Colonic mucosa (tissue), 4 donors: ENCODE data around the gene FOXC2. TPM values are rescaled to one million over a fixed set of nuclear protein-coding genes. Genes with fewer than 3 reads are reported as not detected.

Experiments
- DNase-seq: peaks from one replicate; pipeline ENCODE4 v3.0.0-alpha.2; 2020
- H3K27ac ChIP-seq: fragments of 200-600 bp; one replicate; pipeline ENCODE4 v1.8.0; 2021
- H3K27me3 ChIP-seq: fragments of 200-600 bp; one replicate; pipeline ENCODE4 v1.8.0; 2021
- H3K36me3 ChIP-seq: fragments of 200-600 bp; one replicate; pipeline ENCODE4 v1.8.0; 2021
- H3K4me1 ChIP-seq: fragments of 200-600 bp; one replicate; pipeline ENCODE4 v1.8.0; 2021; ENCODE audit warnings: mild to moderate bottlenecking
- H3K4me3 ChIP-seq: fragments of 200-600 bp; one replicate; pipeline ENCODE4 v1.8.0; 2021
- H3K9ac ChIP-seq, 2 donors: one replicate each; pipeline ENCODE4 v1.7.0; 2013; ENCODE audit warnings: control low read depth in 2 of 2, low read depth in 2 of 2, low read length in 2 of 2
- H3K9me3 ChIP-seq: fragments of 200-600 bp; one replicate; pipeline ENCODE4 v1.8.0; 2021
- CTCF ChIP-seq: fragments of 200-600 bp; IDR thresholded peaks from one replicate; pipeline ENCODE4 v1.8.0; 2022; ENCODE audit warnings: antibody characterized with exemption, mild to moderate bottlenecking
- intact Hi-C: fragments of 100-400 bp; cut with DNase I; formaldehyde crosslinking; loops from one replicate; pipeline ENCODE4 v1.14.1; 2022
- total RNA-seq, 2 donors: library from RNA; stranded (reverse); fragmentation: NEBNext Ultra II Directional in 1 of 2; extraction: Animal tissue kit (Norgen Biotek cat#: 25700) in 1 of 2; gene quantifications; one replicate each; pipeline ENCODE4 v1.2.1, GENCODE V29; 2021
- donor health status: healthy.
- donor health status: DM: no; HTN: no; CAD: no.
- donor health status: DM: no; HTN: no; CAD: no.

Gene FOXC2
- total RNA-seq, 2 donors from 2014 or later = 0.11 to 0.22 TPM

DNA sequence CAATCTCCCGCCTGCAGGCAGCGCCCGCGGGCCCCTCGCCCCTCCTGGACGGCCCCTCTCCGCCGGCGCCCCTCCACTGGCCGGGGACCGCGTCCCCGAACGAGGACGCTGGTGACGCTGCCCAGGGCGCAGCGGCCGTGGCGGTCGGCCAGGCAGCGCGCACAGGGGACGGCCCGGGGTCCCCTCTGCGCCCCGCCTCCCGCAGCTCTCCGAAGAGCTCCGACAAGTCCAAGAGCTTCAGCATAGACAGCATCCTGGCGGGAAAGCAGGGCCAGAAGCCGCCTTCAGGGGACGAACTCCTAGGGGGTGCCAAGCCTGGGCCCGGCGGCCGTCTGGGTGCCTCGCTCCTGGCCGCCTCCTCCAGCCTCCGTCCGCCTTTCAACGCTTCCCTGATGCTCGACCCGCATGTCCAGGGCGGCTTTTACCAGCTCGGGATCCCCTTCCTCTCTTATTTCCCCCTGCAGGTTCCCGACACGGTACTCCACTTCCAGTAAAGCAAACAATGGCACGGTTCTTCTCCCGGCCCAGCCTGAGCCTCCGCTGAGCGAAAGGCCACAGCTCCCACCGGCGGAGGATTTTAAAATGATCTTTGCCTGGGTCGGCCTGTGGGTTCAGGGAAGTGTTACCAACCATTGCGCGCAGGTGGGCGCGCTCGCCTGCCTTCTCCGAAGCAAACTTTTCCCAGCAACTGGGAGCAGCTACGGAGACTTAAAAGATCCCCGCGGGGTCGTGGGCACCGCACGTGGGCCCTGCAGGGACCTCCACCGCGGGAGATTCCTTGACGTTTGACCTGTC, 12.8 kb downstream of the FOXC2 start:
- intact Hi-C loops = no loop called here
- peaks cover 4% of the 10 kb centered on the region for H3K4me1 ChIP-seq
- no peak for DNase-seq
- peak overlapping the region; percentile 47 for H3K27ac ChIP-seq
- H3K9me3 ChIP-seq = no peaks in the 10 kb centered on the region
- peak overlapping the region in 1 of 2 donors; percentile 54 for H3K9ac ChIP-seq
- H3K27me3 ChIP-seq = peaks cover 40% of the 10 kb centered on the region
- H3K36me3 ChIP-seq = no peaks in the 10 kb centered on the region
- peak overlapping the region; percentile 15 for H3K4me3 ChIP-seq
- no peak for TF ChIP-seq CTCF

- Histone ChIP-seq H3K9ac (peak overlapping the region in 1 of 2 donors; percentile 54), H3K9me3 (no peaks in the 10 kb centered on the region), H3K27me3 (peaks cover 40% of the 10 kb centered on the region), H3K27ac (peak overlapping the region; percentile 12), H3K4me3 (peak overlapping the region; percentile 15), H3K4me1 (peaks cover 4% of the 10 kb centered on the region), H3K36me3 (no peaks in the 10 kb centered on the region)
- intact Hi-C loops = no loop called here
- TF ChIP-seq CTCF = no peak
- DNase-seq = no peak
These were observed 13.6 kb downstream of the FOXC2 start for GRCh38 chr16:86580063-86580790.

- DNase-seq = no peak
- intact Hi-C loops = no loop called here
- H3K4me3 ChIP-seq = no peak overlapping the region
These were observed 14.2 kb downstream of the FOXC2 start for GRCh38 chr16:86580791-86581170.

DNA sequence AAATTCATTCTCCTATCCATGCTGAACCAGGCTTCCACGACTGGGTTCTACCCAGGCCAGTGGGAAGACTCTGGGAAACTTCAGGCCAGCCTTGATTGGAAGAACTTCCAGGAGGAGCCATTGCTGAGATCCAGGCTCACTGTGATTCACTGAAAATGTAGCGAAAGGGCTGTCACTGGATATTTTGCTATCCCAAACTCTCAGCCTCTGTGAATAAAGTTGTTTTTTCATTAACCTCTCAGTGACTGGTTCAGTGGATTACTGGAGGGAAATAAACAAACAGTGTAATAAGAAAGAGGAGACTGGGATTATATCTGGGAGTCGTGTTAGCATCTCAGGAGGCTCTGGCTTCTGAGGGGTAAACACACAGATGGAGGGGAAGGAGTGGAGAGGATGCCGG, 14.8 kb downstream of the FOXC2 start:
- no peaks in the 10 kb centered on the region for H3K36me3 ChIP-seq
- intact Hi-C loops = no loop called here
- no peak overlapping the region for H3K9ac ChIP-seq
- no peak overlapping the region for H3K4me3 ChIP-seq
- no peak overlapping the region for H3K27ac ChIP-seq
- no peak for TF ChIP-seq CTCF
- H3K27me3 ChIP-seq = peaks cover 36% of the 10 kb centered on the region
- peaks cover 2% of the 10 kb centered on the region for H3K4me1 ChIP-seq
- H3K9me3 ChIP-seq = no peaks in the 10 kb centered on the region
- no peak for DNase-seq

More at GRCh38 chr16:86580791-86581170, 14.2 kb downstream of the FOXC2 start:
- no peak for TF ChIP-seq CTCF
- H3K36me3 ChIP-seq = no peaks in the 10 kb centered on the region
- H3K4me1 ChIP-seq = peaks cover 4% of the 10 kb centered on the region
- peaks cover 40% of the 10 kb centered on the region for H3K27me3 ChIP-seq
- H3K9ac ChIP-seq = no peak overlapping the region
- no peak overlapping the region for H3K27ac ChIP-seq
- H3K9me3 ChIP-seq = no peaks in the 10 kb centered on the region

GRCh38 chr16:86584071-86584685, 17.5 kb downstream of the FOXC2 start:
- H3K4me3 ChIP-seq = no peak overlapping the region
- no peak for DNase-seq
- no peaks in the 10 kb centered on the region for H3K9me3 ChIP-seq
- intact Hi-C loops = no loop called here
- no peak for TF ChIP-seq CTCF
- no peak overlapping the region for H3K9ac ChIP-seq
- peaks cover 12% of the 10 kb centered on the region for H3K27me3 ChIP-seq
- H3K27ac ChIP-seq = no peak overlapping the region
- H3K4me1 ChIP-seq = no peaks in the 10 kb centered on the region
- H3K36me3 ChIP-seq = no peaks in the 10 kb centered on the region
